ENCODE data around the gene POU2F1.

DNA sequence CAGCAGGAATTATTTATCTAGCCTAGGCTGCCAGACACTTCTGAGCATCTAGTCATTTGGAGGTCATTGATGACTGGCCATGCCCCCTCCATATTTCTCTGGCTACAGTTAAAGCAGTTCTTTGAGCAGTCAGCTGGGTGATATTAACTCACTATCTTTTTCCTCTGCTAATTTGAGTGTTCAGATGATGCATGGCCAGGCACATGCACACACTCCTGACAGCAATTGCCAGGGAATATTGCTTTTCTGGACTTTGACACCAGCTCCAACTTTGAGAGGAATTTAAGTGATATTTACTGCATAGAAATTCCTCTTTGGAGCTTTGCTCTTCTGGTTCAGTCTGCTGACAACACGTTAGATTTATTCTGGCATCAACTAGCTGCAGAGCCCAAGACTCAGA, 245.1 kb downstream of the POU2F1 start:
- TF ChIP-seq YY1 (tag by site-specific recombination; IDR thresholded peaks at IDR 0.05) (no peak), ZNF324 (tag by site-specific recombination; IDR thresholded peaks at IDR 0.05) (no peak), ZFP69B (tag by site-specific recombination; IDR thresholded peaks at IDR 0.05) (no peak)

All from HEK293 (cell line).